C4-2B (cell line): ENCODE results near the gene SP140.

ENCODE experiments used
- H3K27ac ChIP-seq: fragments of 450-650 bp; 2 replicates; pipeline ENCODE4 v1.5.1; 2017
- ZFX ChIP-seq: fragments of 450-650 bp; IDR thresholded peaks from 2 replicates; pipeline ENCODE4 v1.6.1; 2017
- TF ChIP-seq, protein P1 (sequence below): fragments of 450-650 bp; conservative IDR thresholded peaks from 2 replicates; pipeline ENCODE4 v1.5.1; 2017; ENCODE audit warnings: mild to moderate bottlenecking

The SP140 gene

DNA sequence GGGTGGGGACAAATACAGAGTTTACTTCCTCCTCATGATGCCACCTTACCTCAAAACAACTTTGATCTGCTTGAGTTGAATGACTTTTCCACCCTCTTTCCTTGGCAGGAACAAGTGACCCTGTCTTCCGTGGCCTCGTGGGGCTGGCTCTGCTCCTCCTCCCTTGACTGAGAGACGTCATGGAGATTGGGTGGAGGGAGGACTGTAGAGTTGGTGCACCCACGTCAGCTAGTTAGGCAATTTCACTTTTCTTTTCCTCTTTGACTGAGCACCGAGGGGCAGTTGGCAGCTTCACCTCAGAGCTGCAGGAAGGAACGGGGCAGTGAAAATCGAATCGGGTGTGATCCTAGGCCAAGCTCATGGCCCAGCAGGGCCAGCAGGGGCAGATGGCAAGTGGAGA, at the start of gene SP140:
Gene SP140 (plus strand): TSS at position 251 of the 400 bp plus-strand sequence. CDS start 109 bp downstream, at position 360.
- TF ChIP-seq ZFX = no peak
- no peak within 1 kb of the TSS for H3K27ac ChIP-seq

DNA sequence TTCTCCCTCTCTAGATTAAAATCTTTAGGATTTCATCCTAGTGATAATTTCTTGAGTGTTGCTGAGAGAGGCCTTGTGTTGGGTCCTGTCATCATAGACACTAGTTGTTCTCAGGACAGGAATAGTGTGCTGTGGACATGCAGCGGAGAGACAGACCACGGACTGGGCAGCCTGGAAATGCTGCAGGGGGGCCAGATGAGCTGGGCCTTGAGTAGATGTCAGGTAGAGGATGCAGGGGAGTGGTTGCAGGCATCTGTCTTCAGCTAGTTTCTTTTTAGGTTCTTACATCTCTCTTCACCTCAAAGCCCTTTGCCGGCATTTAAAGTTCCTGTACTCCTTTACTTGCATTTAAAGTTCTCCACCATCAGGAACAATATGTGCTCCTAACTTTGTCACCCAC, 48.5 kb upstream of the SP140 start:
- TF ChIP-seq, protein P1, sequence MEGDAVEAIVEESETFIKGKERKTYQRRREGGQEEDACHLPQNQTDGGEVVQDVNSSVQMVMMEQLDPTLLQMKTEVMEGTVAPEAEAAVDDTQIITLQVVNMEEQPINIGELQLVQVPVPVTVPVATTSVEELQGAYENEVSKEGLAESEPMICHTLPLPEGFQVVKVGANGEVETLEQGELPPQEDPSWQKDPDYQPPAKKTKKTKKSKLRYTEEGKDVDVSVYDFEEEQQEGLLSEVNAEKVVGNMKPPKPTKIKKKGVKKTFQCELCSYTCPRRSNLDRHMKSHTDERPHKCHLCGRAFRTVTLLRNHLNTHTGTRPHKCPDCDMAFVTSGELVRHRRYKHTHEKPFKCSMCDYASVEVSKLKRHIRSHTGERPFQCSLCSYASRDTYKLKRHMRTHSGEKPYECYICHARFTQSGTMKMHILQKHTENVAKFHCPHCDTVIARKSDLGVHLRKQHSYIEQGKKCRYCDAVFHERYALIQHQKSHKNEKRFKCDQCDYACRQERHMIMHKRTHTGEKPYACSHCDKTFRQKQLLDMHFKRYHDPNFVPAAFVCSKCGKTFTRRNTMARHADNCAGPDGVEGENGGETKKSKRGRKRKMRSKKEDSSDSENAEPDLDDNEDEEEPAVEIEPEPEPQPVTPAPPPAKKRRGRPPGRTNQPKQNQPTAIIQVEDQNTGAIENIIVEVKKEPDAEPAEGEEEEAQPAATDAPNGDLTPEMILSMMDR = no peak
- no peak for TF ChIP-seq ZFX
- no peak overlapping the region for H3K27ac ChIP-seq

DNA sequence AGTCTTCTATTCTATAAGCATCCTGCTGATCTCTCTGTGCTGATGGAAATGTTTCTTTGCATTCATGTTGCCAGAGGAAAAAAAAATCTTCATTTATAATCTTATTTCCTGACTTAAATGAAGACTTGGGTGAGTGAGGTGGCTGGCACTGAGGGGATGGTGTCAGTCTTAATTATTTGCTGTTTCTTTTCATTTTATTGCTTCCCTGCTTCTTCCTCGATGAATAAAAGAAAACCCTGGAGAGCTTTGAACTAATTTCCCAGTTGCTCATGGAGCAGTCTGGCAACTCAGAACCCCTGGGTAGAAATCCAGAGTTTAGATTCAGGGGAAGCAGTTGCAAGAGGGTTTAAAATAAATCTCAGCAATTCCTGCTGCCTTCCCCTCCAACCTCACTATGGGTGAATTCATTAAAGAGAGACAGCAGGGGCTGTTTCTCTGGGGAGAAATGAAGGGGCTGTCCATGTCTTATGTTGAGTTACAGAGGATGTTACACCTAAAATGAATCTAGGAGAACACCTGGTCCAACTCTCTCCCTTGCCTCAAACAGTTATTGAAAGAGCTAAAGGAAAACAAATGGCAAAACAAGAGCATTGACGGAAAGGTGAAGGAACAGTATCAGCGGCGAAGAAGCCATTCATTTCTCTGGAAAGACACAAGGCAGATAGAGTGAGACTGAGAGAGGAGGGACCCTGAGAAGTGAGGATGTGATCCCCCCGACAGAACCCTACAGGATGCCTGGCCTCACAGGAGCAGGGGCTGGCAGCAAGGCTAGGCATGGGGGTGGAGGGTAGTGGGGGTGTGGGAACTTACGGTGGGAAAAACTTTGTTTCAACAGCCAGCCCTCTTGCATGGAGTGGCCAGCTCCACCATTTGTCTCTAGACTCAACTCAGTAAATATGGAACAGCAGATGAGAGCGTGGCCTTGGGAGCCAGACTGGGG, 46.7 kb upstream of the SP140 start:
- TF ChIP-seq, protein P1 = no peak
- TF ChIP-seq ZFX = no peak
- H3K27ac ChIP-seq = no peak overlapping the region

DNA sequence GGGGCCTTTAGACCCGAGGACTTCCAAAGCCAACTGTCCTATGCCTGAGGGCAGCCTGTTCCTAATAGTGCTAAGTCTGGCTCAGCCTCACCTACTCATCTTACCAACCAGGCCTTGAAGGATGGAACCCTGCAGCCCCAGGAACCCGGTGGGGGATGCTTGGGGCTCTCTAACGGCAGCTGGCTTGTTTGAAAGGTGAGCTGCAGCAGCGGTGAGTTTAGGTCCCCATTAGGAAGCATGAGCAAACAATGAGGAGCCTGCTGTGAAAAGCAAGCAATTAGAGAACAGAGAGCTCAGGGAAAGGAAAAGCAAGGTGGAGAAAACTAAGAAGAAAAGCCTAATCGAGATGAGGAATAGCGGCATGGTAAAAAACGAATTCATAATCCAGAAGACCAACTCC, 45.6 kb upstream of the SP140 start:
- no peak overlapping the region for H3K27ac ChIP-seq
- TF ChIP-seq ZFX = no peak
- TF ChIP-seq, protein P1 = no peak

DNA sequence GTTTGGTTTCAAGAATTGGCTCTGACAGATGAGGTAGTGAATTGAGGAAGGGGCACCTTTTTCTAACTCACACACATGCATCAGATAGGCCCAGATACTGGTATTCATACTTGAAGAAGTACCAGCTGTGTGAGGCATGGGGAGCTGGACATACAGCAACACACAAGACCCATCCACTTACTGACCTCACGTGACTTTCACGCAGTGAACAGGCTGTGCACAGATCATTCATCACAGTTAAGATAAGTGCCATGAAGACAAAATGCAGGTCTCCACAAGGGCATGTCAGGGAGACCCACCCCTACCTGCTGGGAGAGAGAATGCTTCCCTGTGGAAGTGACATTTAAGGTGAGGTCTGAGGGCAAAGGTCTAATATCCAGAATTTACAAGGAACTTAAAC, 44.3 kb upstream of the SP140 start:
- H3K27ac ChIP-seq = no peak overlapping the region
- TF ChIP-seq ZFX = no peak
- TF ChIP-seq, protein P1 = no peak

DNA sequence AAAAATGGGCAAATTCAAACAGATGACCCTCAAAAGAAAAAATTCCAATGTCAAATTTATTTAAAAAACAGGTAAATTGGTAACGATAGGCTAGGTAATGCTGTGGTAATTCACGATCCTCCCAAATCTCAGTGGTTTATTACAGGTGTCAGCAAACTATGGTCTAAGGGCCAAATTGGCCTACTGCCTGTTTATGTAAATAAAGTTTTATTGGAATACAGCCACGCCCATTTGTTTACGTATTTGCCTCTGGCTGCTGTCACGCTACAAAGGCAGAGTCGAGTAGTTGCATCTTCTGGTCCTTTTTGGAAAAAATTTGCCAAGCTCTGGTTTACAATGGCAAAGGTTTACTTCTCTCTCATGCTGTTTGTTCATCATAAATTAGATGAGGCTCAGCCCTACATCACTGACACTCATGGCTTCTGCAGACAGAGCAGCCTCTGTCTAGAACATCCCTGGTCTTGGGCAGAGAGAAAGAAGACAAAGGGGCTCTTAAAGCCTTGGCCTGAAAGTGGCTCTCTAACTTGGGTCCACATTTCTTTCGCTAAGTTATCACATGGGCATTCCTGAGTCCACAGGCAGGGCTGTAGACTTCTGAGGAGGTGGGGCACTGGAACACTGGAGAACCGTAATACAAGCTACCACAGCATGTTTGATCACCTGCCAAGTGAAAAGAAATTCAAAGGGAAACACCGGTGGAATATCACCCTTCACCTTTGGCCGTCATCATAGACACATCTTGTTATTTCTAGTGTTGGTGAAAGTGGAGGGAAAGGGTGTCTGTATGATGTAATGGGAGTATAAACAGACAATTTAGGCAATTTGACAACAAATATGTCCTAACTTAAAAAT, 40.6 kb upstream of the SP140 start:
- no peak overlapping the region for H3K27ac ChIP-seq
- TF ChIP-seq, protein P1 = no peak
- no peak for TF ChIP-seq ZFX

DNA sequence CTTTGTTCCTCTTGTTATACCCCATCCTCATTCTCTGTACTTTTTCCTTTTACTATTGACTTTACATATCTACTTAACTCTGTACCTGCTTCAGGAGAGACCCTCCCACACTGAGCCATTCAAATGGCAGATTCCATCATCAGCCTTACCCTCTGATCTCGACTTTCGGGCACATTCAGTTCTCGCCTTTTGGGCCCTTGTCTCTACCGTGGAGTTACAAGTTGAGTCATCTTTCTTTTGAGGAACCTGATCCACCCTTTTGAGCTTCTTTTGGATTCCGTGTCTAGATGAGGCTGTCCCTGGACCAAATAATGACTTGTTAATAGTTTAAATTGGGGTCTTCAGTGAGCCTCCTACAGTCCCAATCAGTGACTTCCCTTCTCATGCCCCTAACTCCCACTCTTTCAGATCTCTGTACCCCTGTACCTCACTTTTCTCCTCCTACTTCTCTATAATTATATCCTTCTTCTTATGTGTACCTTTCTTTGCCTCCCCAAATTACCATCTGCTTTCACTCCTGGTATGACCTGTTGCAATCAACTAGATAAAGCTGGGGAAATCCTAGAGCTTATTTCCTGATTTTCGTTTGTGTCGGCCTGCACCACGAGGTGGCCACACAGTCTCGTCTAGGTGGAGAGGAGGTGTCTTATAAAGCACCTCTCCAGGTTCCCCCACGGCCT, 23.0 kb upstream of the SP140 start:
- TF ChIP-seq, protein P1 = no peak
- no peak overlapping the region for H3K27ac ChIP-seq
